ENCODE measurements around the gene PROC.
"Not testable (repeated sequence)": the region's sequence is repeated elsewhere in the genome, so short reads cannot be mapped to it uniquely, and the experiment has no call there.

Gene PROC

GRCh38 chr2:127429291-127429690 lies 11.1 kb downstream of the PROC start:
- no peak for DNase-seq

- no peak for DNase-seq
Measured at GRCh38 chr2:127429844-127430425, 11.7 kb downstream of the PROC start.

- DNase-seq: no peak
Measured at GRCh38 chr2:127431408-127432023, 13.3 kb downstream of the PROC start.

- DNase-seq: no peak
Measured at GRCh38 chr2:127434515-127434914, 16.3 kb downstream of the PROC start.

GRCh38 chr2:127437056-127437455 lies 18.8 kb downstream of the PROC start:
- no peak for DNase-seq

GRCh38 chr2:127437781-127438726 lies 19.8 kb downstream of the PROC start:
- DNase-seq: no peak

GRCh38 chr2:127439343-127439742 lies 21.1 kb downstream of the PROC start:
- no peak for DNase-seq

- DNase-seq: no peak
Measured at GRCh38 chr2:127448526-127448925, 30.3 kb downstream of the PROC start.

- no peak for DNase-seq
Measured at GRCh38 chr2:127449414-127449813, 31.2 kb downstream of the PROC start.

- DNase-seq: no peak
Measured at GRCh38 chr2:127449898-127450297, 31.7 kb downstream of the PROC start.

GRCh38 chr2:127451981-127452380 lies 33.8 kb downstream of the PROC start:
- no peak for DNase-seq

GRCh38 chr2:127452423-127452822 lies 34.2 kb downstream of the PROC start:
- DNase-seq: not testable (repeated sequence)

- no peak for DNase-seq
Measured at GRCh38 chr2:127453013-127453391, 34.8 kb downstream of the PROC start.

GRCh38 chr2:127453392-127454171 lies 35.4 kb downstream of the PROC start:
- DNase-seq: no peak

GRCh38 chr2:127454595-127455565 lies 36.7 kb downstream of the PROC start:
- no peak for DNase-seq

- no peak for DNase-seq
Measured at GRCh38 chr2:127455566-127456493, 37.6 kb downstream of the PROC start.

- DNase-seq: no peak
Measured at GRCh38 chr2:127456960-127457359, 38.7 kb downstream of the PROC start.

- no peak for DNase-seq
Measured at GRCh38 chr2:127462461-127462860, 44.2 kb downstream of the PROC start.

GRCh38 chr2:127463155-127463991 lies 45.1 kb downstream of the PROC start:
- no peak for DNase-seq
